ENCODE data around the gene NTHL1. TPM values are rescaled to one million over a fixed set of nuclear protein-coding genes. Genes with fewer than 3 reads are reported as not detected.

Gene NTHL1
- total and polyA plus RNA-seq, 2 of the 8 experiments (the other 6 are each of a cell fraction or from before 2014, with no cell fraction given) = 70.9 to 150 TPM

DNA sequence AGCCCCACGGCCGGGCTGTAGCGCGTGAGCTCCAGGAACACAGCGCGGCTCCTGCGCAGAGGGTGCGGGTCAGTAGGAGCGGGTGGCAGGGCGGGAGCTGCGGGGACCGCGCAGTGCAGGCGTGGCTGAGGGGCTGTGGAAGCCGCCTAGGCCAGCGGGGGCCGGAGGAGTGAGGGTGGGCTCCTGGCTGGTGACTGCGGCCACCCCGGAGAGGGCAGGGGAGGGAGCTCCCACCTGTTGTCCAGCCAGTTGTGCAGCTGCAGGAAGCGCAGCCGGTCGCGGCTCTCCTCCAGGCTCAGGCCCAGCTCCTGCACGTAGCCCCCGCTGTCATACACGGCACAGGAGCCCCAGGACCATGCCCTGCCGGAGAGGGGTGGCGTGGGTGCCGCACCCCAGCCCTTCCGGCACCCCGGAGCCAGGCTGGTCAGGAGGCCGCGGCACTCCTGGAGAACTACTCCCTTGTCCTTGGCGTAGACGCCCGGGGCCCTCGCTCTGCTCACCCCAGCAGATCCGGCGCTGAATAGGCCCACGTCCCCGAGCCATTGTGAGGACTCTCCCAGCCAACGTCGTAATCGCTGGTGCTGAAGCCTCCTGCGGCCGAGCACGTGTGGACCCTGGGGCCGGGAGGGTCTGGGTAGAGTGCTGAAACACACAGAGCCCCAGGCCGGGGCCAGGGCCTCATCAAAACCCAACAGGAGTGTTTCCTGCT lies 44.1 kb upstream of the NTHL1 start:
- Histone ChIP-seq H2BK120ac (replicated peaks; ENCODE audit: low read depth, low read length) (no peak overlapping the region), H2BK20ac (ENCODE audit: low read length) (no peak overlapping the region), H3K27me3 (replicated peaks in 1 of 4; ENCODE audit: control insufficient read depth in 3 of 4, extremely low read depth in 1 of 4, insufficient read depth in 3 of 4, low read length in 3 of 4) (no peaks in the 10 kb centered on the region), H3K23ac (ENCODE audit: insufficient read length) (no peak overlapping the region), H3K36me3 (ENCODE audit: control insufficient read depth in 2 of 4, insufficient read depth in 4 of 4, low read length in 3 of 4) (peaks cover 0 to 19% (median 0%) of the 10 kb centered on the region in 4 experiments; a peak in 2 of 8 replicates), H4K20me1 (replicated peaks in 1 of 2; ENCODE audit: control insufficient read depth in 1 of 2, insufficient read depth in 2 of 2, low read length in 2 of 2) (peaks cover 8 to 19% of the 10 kb centered on the region in 2 experiments), H3K79me2 (ENCODE audit: control insufficient read depth in 1 of 2, insufficient read depth in 2 of 2, low read length in 2 of 2) (no peaks in the 10 kb centered on the region), H2BK12ac (ENCODE audit: low read depth, low read length) (no peak overlapping the region; the same call in 1 of the 2 replicates), H2AK5ac (ENCODE audit: low read depth, low read length) (no peak overlapping the region), H2AFZ (ENCODE audit: low read length) (no peak overlapping the region), H2BK5ac (ENCODE audit: low read depth, low read length) (no peak overlapping the region), H3K56ac (replicated peaks; ENCODE audit: insufficient read length, low read depth, low read length) (no peak overlapping the region), H4K8ac (ENCODE audit: extremely low read depth, insufficient read depth, low read length) (peak overlapping the region; percentile 89), H3K14ac (ENCODE audit: insufficient read length) (no peak overlapping the region), H4K91ac (replicated peaks; ENCODE audit: insufficient read length, low read length) (no peak overlapping the region), H3K4ac (replicated peaks; ENCODE audit: insufficient read length, low read depth, low read length) (peak overlapping the region; percentile 53), H3K4me3 (ENCODE audit: extremely low read depth in 1 of 4, insufficient read depth in 2 of 4, low read depth in 3 of 4, low read length in 4 of 4) (peak overlapping the region; percentile 38 to 72 (median 45)), H2BK15ac (ENCODE audit: low read length) (no peak overlapping the region), H4K5ac (ENCODE audit: insufficient read length, low read depth, low read length) (peak overlapping the region; percentile 60), H3K4me2 (ENCODE audit: insufficient read depth in 1 of 2, low read depth in 2 of 2, low read length in 2 of 2) (peak overlapping the region; percentile 46 to 96), H3K4me1 (replicated peaks in 1 of 4; ENCODE audit: control insufficient read depth in 3 of 4, insufficient read depth in 4 of 4, low read length in 3 of 4) (peaks cover 0 to 12% (median 9%) of the 10 kb centered on the region in 4 experiments; a peak in 5 of 7 replicates), H3K27ac (ENCODE audit: low read depth, low read length) (no peak overlapping the region), H3K23me2 (ENCODE audit: low read depth, low read length) (peaks cover 6% of the 10 kb centered on the region; the same call in 1 of the 2 replicates), H3K9me3 (ENCODE audit: insufficient read depth in 2 of 2, low read depth in 1 of 2, low read length in 1 of 2) (no peaks in the 10 kb centered on the region), H3K79me1 (ENCODE audit: low read depth, low read length) (no peaks in the 10 kb centered on the region), H3K18ac (ENCODE audit: extremely low read depth, low read length) (no peak overlapping the region; the same call in 1 of the 2 replicates), H3K9ac (replicated peaks in 1 of 4; ENCODE audit: extremely low read depth in 1 of 4, low read depth in 3 of 4, low read length in 3 of 4) (peak overlapping the region in 2 of 4 experiments; percentile 13 to 43; a peak in 2 of 7 replicates)
- TF ChIP-seq KDM4A (IDR thresholded peaks at IDR 0.05; ENCODE audit: low read depth, low read length, severe bottlenecking) = peak; percentile 56
- TF ChIP-seq GABPA (IDR thresholded peaks at IDR 0.05; ENCODE audit: borderline replicate concordance, insufficient read depth, low read length) = 0 out of 2 replicates have a peak, but pooled peaks have one; percentile 31
- TF ChIP-seq E2F6 (IDR thresholded peaks at IDR 0.05) = no peak
- no peak for TF ChIP-seq CEBPB (IDR thresholded peaks at IDR 0.05; ENCODE audit: low read depth, low read length)
- peak; percentile 26; the same call in 1 of the 2 replicates for TF ChIP-seq MAX (IDR thresholded peaks at IDR 0.05)
- no peak for TF ChIP-seq BRCA1 (IDR thresholded peaks at IDR 0.05; ENCODE audit: low read depth, low read length)
- ChIA-PET POLR2A (ENCODE audit: partially characterized antibody) (interaction anchor here (0.6 to 6.9 kb wide), 19 partner anchors 10 to 309 kb away, joined by 3 to 54 read pairs (median 3); partner anchors contain the start of genes MSRB1, NTHL1, NUBP2 and SPSB3), CTCF (ENCODE audit: partially characterized antibody) (interaction anchor here (0.7 to 3.8 kb wide), 16 partner anchors 12 to 88 kb away, joined by 3 to 25 read pairs (median 4); partner anchors contain the start of gene PKD1)
- FAIRE-seq (no peak), DNase-seq (ENCODE audit: low read depth in 1 of 2, low spot score in 2 of 2) (peak in 1 of 2 experiments; percentile 71)
- 59% methylated on average over 40 of the region's 49 CpGs; no CpG with 5 or more reads in 1 of the 2 experiments for WGBS, 2 experiments (ENCODE audit: extremely low coverage in 1 of 2, insufficient coverage in 1 of 2, insufficient read length in 1 of 2, insufficient replicate concordance in 2 of 2, low coverage in 1 of 2, low lambda C conversion rate in 2 of 2, missing lambda C conversion rate in 1 of 2)

Data from H1 (cell line).